Adrenal gland (tissue), 12 donors: ENCODE data around the gene ATF7. TPM values are rescaled to one million over a fixed set of nuclear protein-coding genes. Genes with fewer than 3 reads are reported as not detected.

Experiments
- DNase-seq, 7 donors: peaks; one replicate each; pipeline ENCODE4 v3.0.0-alpha.2; 2019 to 2020
- H3K27ac ChIP-seq, 5 donors: fragments of 200-600 bp; sonication (generic) in 4 of 5; 1 replicate in 3 of 5; 2 replicates in 2 of 5; pipeline versions ENCODE4 v1.5.1 to v1.8.0; 2016 to 2020; ENCODE audit warnings: mild to moderate bottlenecking in 1 of 5
- H3K27me3 ChIP-seq: fragments of 200-600 bp; 2 replicates; pipeline ENCODE4 v1.8.0; 2021
- H3K36me3 ChIP-seq, 2 donors: fragments of 200-600 bp; replicated peaks in 1 of 2; 1 replicate in 1 of 2; 2 replicates in 1 of 2; pipeline versions ENCODE4 v1.5.1 to v1.8.0; 2018 to 2022
- H3K4me1 ChIP-seq, 2 donors: fragments of 200-600 bp; replicated peaks in 1 of 2; 1 replicate in 1 of 2; 2 replicates in 1 of 2; pipeline versions ENCODE4 v1.5.1 to v1.8.0; 2018 to 2021
- H3K4me3 ChIP-seq, 4 donors: fragments of 200-600 bp; sonication (generic) in 3 of 4; one replicate each; pipeline ENCODE4 v1.5.1; 2016 to 2018
- H3K9me3 ChIP-seq, 3 donors: fragments of 200-600 bp; sonication (generic) in 1 of 3; replicated peaks in 1 of 3; 1 replicate in 2 of 3; 2 replicates in 1 of 3; pipeline versions ENCODE4 v1.5.1 to v1.8.0; 2016 to 2021
- CTCF ChIP-seq, 6 experiments: fragments of 450-650 bp in 4 of 6; fragments of 200-600 bp in 2 of 6; sonication (generic) in 1 of 6; IDR thresholded peaks; 1 replicate in 5 of 6; 2 replicates in 1 of 6; pipeline versions ENCODE4 v1.5.1 to v1.8.0; 2016 to 2021; ENCODE audit warnings: antibody characterized with exemption in 6 of 6, mild to moderate bottlenecking in 2 of 6, moderate library complexity in 1 of 6
- POLR2A ChIP-seq, 2 donors: fragments of 450-650 bp; IDR thresholded peaks; one replicate each; pipeline ENCODE4 v1.6.1; 2017; ENCODE audit warnings: antibody characterized with exemption in 2 of 2, mild to moderate bottlenecking in 2 of 2, moderate library complexity in 1 of 2
- WGBS, 4 donors: extraction: QIAGEN DNeasy Blood & Tissue Kit in 2 of 4; methylation state at CpG; one replicate each; pipeline versions ENCODE4 v1.1.5 to v1.1.7; 2013 to 2017; 5-methylcytosine and 5-hydroxymethylcytosine counted together
- intact Hi-C, 2 donors: fragments of 100-400 bp; cut with DNase I; formaldehyde crosslinking; loops; one replicate each; pipeline versions ENCODE4 v1.14.1 to v1.15.0; 2022 to 2023
- polyA plus RNA-seq, 3 donors: library from polyadenylated mRNA; stranded (reverse); fragments of 200-250 nt in 2 of 3; fragments of 350-450 nt in 1 of 3; fragmentation: Illumina TruSeq in 1 of 3; extraction: RNeasy Lipid Tissue Mini Kit (QIAGEN cat#74804) in 1 of 3; gene quantifications; one replicate each; pipeline ENCODE4 v1.2.3, GENCODE V29; 2013 to 2014
- total RNA-seq, 9 donors: library from RNA; depleted of rRNA in 4 of 9; stranded (reverse); fragments of >200 nt in 4 of 9; fragments of 120-200 nt in 1 of 9; fragmentation: NEBNext Ultra II Directional in 1 of 9; extraction: Animal tissue kit (Norgen Biotek cat#: 25700) in 1 of 9; gene quantifications; one replicate each; pipeline versions ENCODE4 v1.1.0 to v1.2.4, GENCODE V29; 2013 to 2023
- donor health status: healthy with polysubstance abuse.
- donor health status: Bipolar disorder and iron deficiency.
- donor health status: DM: yes; HTN: yes; CAD: no.
- donor health status: DM: no; HTN: no; CAD: no.
- donor health status: DM: no; HTN: no; CAD: no.
- donor health status: DM: yes; HTN: yes; CAD: no.

ATF7 gene
- total and polyA plus RNA-seq, 12 donors = 12.1 to 41.7 (median 27.5) TPM

DNA sequence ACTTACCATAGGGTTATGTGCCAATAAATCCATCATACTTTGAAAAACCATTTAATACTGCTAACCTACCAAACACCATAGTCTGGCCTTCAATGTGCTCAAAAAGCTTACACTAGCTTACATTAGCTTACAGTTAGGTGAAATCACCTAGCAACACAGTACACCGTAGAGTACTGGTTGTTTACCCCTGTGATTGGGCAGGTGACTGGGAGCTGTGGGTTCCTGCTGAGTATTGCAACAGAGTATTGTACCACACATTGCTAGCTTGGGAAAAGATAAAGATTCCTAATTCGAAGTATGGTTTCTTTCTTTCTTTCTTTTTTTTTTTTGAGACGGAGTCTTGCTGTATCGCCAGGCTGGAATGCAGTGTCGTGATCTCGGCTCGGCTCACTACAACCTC, 44.1 kb upstream of the ATF7 start:
- Histone ChIP-seq H3K27ac (peak overlapping the region in 1 of 5 donors; percentile 1), H3K9me3 (no peaks in the 10 kb centered on the region), H3K4me3 (no peak overlapping the region), H3K27me3 (no peaks in the 10 kb centered on the region), H3K36me3 (peaks cover 0 to 81% of the 10 kb centered on the region in 2 donors), H3K4me1 (peaks cover 6 to 43% of the 10 kb centered on the region in 2 donors)
- no peak for DNase-seq
- TF ChIP-seq CTCF (IDR thresholded peaks at IDR 0.05) (no peak), POLR2A (IDR thresholded peaks at IDR 0.05) (no peak)
- WGBS, 4 donors = 88 to 93% (median 91%) methylated on average over 7 of the region's 7 CpGs
- intact Hi-C loops = no loop called here

- no peak overlapping the region for H3K4me3 ChIP-seq
- no peak for DNase-seq
- 89 to 95% (median 92%) methylated on average over 2 of the region's 2 CpGs for WGBS, 4 donors
- peaks cover 0 to 84% of the 10 kb centered on the region in 2 donors for H3K36me3 ChIP-seq
- intact Hi-C loops = no loop called here
- TF ChIP-seq POLR2A (IDR thresholded peaks at IDR 0.05) (no peak), CTCF (IDR thresholded peaks at IDR 0.05) (no peak)
- no peak overlapping the region for H3K27ac ChIP-seq
- H3K4me1 ChIP-seq = peaks cover 0 to 22% of the 10 kb centered on the region in 2 donors
- H3K27me3 ChIP-seq = no peaks in the 10 kb centered on the region
- H3K9me3 ChIP-seq = no peaks in the 10 kb centered on the region
Observed at GRCh38 chr12:53667080-53667479, 40.9 kb upstream of the ATF7 start.

- Histone ChIP-seq H3K27me3 (no peaks in the 10 kb centered on the region), H3K4me1 (peaks cover 0 to 3% of the 10 kb centered on the region in 2 donors), H3K36me3 (peaks cover 0 to 64% of the 10 kb centered on the region in 2 donors), H3K27ac (no peak overlapping the region), H3K4me3 (no peak overlapping the region), H3K9me3 (no peaks in the 10 kb centered on the region)
- WGBS, 4 donors = 83 to 88% (median 87%) methylated on average over 7 of the region's 7 CpGs
- TF ChIP-seq POLR2A (IDR thresholded peaks at IDR 0.05) (no peak), CTCF (IDR thresholded peaks at IDR 0.05) (no peak)
- intact Hi-C loops = no loop called here
- no peak for DNase-seq
Observed at GRCh38 chr12:53664936-53665335, 38.8 kb upstream of the ATF7 start.

DNA sequence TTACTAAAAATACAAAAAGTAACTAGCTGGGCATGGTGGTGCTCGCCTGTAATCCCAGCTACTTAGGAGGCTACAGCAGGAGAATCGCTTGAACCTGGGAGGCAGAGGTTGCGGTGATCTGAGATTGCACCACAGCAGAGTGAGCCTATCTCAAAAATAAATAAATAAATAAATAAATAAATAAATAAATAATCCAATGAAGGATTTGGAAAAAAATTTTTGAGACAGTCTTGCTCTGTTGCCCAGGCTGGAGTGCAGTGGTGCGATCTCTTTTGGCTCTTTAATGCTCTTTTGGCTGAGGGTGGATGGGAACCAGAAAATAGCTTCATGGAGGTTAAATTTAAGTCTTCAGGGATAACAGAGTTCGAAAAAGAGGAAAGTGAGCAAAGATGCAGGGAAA, 38.0 kb upstream of the ATF7 start:
- H3K4me1 ChIP-seq = peaks cover 0 to 2% of the 10 kb centered on the region in 2 donors
- TF ChIP-seq POLR2A (IDR thresholded peaks at IDR 0.05) = no peak
- TF ChIP-seq CTCF (IDR thresholded peaks at IDR 0.05) = no peak
- 76 to 89% (median 84%) methylated on average over 5 of the region's 5 CpGs for WGBS, 4 donors
- H3K4me3 ChIP-seq = no peak overlapping the region
- intact Hi-C loops = no loop called here
- no peaks in the 10 kb centered on the region for H3K9me3 ChIP-seq
- no peak for DNase-seq
- H3K36me3 ChIP-seq = peaks cover 0 to 56% of the 10 kb centered on the region in 2 donors
- H3K27ac ChIP-seq = no peak overlapping the region
- no peaks in the 10 kb centered on the region for H3K27me3 ChIP-seq
